ENCODE data around the gene IL17RB. TPM values are rescaled to one million over a fixed set of nuclear protein-coding genes. Genes with fewer than 3 reads are reported as not detected.

The IL17RB gene
- total RNA-seq, 1 donor from 2014 or later = not detected

- no peak for DNase-seq (ENCODE audit: low spot score in 2 of 2)
Measured at GRCh38 chr3:53822331-53822741, 24.0 kb upstream of the IL17RB start.

GRCh38 chr3:53823026-53823955 lies 23.1 kb upstream of the IL17RB start:
- H3K4me1 ChIP-seq = no peaks in the 10 kb centered on the region
- no peak overlapping the region for H3K27ac ChIP-seq
- no peaks in the 10 kb centered on the region for H3K27me3 ChIP-seq
- no peaks in the 10 kb centered on the region for H3K36me3 ChIP-seq
- intact Hi-C loops (cut with DNase I) = no loop called here
- H3K4me3 ChIP-seq = no peak overlapping the region
- no peak for TF ChIP-seq CTCF (IDR thresholded peaks at IDR 0.05)
- no peak for DNase-seq (ENCODE audit: low spot score in 2 of 2)
- H3K9me3 ChIP-seq = no peaks in the 10 kb centered on the region

More at GRCh38 chr3:53822331-53822741, 24.0 kb upstream of the IL17RB start:
- Histone ChIP-seq H3K27ac (no peak overlapping the region), H3K4me3 (no peak overlapping the region), H3K4me1 (no peaks in the 10 kb centered on the region), H3K36me3 (no peaks in the 10 kb centered on the region), H3K27me3 (no peaks in the 10 kb centered on the region), H3K9me3 (no peaks in the 10 kb centered on the region)
- TF ChIP-seq CTCF (IDR thresholded peaks at IDR 0.05) = no peak
- intact Hi-C loops (cut with DNase I) = no loop called here

DNA sequence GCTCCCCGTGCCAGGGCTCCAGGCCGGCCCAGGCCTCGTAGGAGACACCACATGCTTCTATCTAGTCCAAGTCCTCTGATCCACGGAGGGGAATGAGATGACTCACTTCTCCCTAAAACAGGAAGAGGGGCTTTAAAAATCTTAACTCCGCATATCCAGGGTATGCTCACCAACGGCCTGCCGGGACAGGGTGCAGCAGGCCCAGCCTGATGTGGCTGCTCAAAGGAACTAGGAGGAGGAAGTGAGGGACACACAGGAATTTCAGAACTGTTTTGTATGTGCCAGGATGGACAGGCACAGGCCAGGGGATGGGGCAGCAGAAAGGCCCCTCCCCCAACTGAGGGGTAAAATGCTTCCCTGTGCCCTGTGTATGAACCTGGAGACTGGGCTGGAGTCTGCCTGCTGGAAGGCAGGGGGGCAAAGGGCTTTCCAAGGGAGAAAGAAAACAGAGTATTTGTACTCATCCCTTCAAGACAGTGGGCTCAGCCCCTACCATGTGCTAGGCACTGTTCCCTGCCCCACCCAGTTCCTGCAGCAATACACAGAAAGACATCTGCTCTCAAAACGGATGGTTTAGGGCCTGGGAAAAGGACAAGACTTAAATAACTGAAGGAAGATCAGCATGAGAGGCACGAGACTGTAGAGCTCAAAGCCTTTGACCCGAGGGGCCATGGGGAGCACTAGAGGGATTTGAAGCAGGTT lies 22.3 kb upstream of the IL17RB start:
- no peak for TF ChIP-seq CTCF (IDR thresholded peaks at IDR 0.05)
- no peak for DNase-seq (ENCODE audit: low spot score in 2 of 2)
- Histone ChIP-seq H3K4me3 (no peak overlapping the region), H3K27me3 (no peaks in the 10 kb centered on the region), H3K9me3 (no peaks in the 10 kb centered on the region), H3K4me1 (no peaks in the 10 kb centered on the region), H3K27ac (no peak overlapping the region), H3K36me3 (no peaks in the 10 kb centered on the region)
- intact Hi-C loops (cut with DNase I) = no loop called here

DNA sequence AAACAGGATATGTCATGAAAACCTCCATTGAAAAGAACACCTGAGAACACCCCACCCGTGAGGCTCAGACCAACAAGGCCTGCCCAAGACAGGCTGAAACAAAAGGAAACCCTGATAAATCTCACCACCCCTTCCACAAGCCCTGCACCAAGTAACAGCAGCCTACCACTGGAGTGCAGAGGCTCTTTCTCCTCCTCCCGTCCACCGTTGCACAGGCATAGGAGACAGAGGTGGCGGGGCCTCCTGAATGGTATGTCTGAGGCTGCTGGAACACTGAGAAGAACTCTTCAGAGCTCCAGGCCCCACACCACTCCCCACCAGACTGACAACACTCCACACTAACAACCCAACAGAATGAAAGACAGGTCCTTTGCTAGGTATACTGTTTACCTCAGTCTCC lies 21.6 kb upstream of the IL17RB start:
- no peaks in the 10 kb centered on the region for H3K36me3 ChIP-seq
- TF ChIP-seq CTCF (IDR thresholded peaks at IDR 0.05) = no peak

GRCh38 chr3:53826048-53826447 lies 20.3 kb upstream of the IL17RB start:
- no peak for TF ChIP-seq CTCF (IDR thresholded peaks at IDR 0.05)
- H3K27ac ChIP-seq = no peak overlapping the region
- intact Hi-C loops (cut with DNase I) = no loop called here
- no peaks in the 10 kb centered on the region for H3K4me1 ChIP-seq
- H3K9me3 ChIP-seq = no peaks in the 10 kb centered on the region
- no peaks in the 10 kb centered on the region for H3K36me3 ChIP-seq
- H3K27me3 ChIP-seq = no peaks in the 10 kb centered on the region
- DNase-seq (ENCODE audit: low spot score in 2 of 2) = no peak
- no peak overlapping the region for H3K4me3 ChIP-seq

More for the DNA sequence above, 21.6 kb upstream of the IL17RB start:
- intact Hi-C loops (cut with DNase I) = no loop called here
- no peak overlapping the region for H3K27ac ChIP-seq
- no peaks in the 10 kb centered on the region for H3K9me3 ChIP-seq
- no peaks in the 10 kb centered on the region for H3K4me1 ChIP-seq
- H3K4me3 ChIP-seq = no peak overlapping the region
- DNase-seq (ENCODE audit: low spot score in 2 of 2) = no peak
- H3K27me3 ChIP-seq = no peaks in the 10 kb centered on the region
